GM21381 (cell line): ENCODE measurements around the gene PRRT1.

ENCODE experiments used
- ATAC-seq: cut with Tn5 transposase; IDR thresholded peaks from one replicate; pipeline ENCODE4 v1.9.1; 2021; ENCODE audit warnings: mild to moderate bottlenecking, moderate library complexity; ENCODE audit not compliant: unreplicated experiment

Gene PRRT1

DNA sequence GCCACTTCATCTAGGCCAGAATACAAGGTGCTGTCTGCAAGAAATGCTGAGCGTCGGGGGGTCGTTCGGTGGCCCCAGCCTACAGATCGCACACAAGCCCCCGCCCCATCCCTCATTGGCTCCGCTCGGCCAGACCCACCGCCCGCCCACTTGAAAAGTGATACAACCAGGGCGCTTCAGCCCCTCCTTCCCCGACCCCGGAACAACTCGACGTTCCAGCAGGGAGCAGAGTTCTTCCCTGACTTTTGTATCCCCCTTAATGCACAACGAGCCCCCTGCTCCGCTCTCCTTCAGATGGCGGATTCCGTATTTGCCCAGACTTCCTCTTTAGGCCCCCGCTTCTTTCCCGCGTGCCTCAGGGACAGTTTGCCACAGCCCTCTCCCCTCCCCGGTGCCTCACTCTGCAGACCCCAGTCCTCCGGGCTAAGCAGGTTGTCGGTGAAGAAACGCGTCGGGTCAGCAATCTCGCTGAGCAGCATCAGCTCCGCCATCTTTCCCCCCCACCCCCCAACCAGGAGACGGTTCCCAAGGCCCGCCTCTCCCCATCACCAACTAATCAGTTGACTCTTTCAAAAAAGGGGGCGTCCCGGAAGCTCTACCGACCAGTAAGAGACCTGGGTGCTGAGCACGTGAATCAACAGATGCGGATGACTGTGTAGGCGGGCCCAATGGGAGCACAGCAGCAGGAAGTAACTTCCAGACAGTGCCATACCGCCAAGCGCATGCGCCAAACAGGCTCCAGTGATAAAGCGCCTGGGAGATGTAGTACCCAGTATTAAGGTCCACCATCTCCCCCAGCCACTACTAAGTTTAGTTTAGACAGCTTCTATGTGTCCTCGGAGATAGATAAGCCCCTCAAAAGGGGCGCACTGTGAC is 23.8 kb downstream of the PRRT1 start, which contains the start of gene ATF6B:
Gene ATF6B, minus strand, starts transcription at position 530 of the 876 bp plus-strand sequence. Its CDS starts 39 bp downstream, at position 491.
- ATAC-seq = peak; percentile 85

DNA sequence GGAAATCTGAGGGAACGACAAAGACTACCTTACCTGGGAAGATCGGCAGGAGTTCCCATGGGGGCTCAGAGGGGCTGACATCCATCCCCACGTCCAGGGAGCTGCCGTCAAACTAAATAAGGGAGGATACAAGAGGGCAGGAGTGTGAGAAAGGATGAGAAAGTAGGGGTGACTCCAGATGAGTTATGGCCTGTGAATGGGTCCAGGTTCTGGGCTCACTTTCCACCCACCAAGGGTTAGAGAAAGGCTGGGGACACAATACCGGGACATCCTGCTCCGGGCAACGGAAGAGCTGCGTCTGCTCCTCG is 24.4 kb downstream of the PRRT1 start:
- ATAC-seq = no peak

DNA sequence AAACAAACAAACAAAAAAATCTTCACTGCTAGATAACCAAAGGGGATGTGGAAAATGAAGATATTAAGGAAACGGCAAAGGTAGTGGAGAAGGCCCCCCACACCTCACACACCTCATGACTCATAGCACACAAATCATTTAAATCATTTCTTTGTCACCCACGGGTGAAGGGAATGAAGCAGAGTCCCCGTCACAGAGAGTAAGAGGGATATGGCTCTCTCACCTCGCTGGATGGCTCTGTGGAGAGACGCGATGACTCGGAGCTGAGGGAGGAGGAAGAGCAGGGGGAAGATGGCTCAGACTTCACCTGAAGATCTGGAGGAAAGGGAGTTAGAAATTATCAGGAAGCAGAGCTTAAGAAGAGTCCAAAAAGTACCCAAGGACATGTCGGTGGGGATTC is 24.9 kb downstream of the PRRT1 start:
- ATAC-seq = no peak

DNA sequence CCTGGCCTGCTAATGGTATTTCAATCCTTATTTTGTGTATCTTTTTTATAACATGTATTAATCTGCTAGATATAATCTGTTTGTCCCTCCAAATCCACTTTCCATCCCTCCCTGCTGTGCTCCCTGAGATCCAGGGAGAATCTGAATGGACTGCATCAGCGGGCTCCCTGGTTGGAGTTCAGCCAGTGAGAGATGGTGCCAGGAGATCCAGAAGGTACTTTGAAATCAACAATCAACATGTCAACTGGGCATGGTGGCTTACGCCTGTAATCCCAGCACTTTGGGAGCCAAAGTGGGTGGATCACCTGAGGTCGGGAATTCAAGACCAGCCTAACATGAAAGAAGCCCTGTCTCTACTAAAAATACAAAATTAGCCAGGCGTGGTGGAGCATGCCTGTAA is 28.1 kb downstream of the PRRT1 start:
- no peak for ATAC-seq

DNA sequence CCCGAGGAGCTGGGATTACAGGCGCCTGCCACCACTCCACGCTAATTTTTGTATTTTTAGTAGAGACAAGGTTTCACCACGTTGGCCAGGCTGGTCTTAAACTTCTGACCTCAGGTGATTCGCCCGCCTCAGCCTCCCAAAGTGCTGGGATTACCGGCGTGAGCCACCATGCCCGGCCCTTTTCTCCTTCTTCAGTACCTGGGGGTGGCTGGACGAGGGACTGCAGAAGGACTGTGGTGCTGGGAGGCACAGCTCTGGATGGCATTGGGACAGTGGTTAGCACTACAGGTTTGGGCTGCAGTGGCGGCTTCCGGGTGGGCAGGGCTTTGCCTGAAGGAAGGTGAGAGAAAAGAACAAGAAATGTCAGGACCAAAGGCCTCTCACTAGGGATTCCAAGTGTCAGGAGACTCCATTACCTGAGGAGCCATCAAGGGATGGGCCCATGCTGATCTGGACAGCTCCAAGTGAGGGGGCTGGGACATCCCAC is 31.1 kb downstream of the PRRT1 start:
- no peak for ATAC-seq

DNA sequence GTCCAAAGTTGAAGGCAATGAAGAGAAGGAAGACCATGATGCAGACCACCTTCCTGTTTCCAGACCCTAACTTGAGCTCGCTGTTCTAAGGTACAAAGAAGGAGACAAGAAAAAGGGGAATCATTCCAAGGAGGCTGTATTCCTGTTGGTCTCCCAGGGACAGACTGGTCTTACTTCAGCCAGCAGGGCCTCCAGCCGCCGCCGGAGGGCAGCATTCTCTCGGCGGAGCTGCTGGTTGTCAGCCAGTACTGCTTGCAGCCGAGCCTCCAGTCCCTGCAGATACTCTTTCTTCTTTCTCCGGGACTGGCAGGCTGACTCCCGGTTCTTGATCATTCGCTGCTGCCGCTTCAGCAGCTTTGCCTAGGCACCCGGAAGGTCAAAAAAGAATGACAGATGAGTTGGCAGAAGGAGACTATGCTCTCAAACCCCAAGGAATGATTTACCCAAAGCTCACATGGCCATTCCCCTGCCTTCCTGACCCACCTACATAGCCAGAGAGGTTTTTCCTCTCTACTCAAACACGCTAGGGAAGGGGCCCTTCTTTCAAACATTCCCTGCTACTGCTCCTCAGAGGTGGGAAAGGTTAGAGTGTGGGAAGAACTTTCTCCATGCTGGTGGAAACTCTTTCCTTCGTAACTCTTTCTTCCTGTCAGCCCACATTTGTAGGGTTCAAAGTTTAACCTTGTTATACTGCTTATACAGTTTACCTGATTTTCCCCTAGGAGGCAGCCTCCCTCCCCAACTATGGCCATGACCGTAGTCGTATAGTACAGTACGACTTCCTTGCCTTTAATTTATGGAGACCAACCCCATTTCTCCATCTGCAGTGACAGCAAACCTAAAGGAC is 32.7 kb downstream of the PRRT1 start:
- no peak for ATAC-seq

DNA sequence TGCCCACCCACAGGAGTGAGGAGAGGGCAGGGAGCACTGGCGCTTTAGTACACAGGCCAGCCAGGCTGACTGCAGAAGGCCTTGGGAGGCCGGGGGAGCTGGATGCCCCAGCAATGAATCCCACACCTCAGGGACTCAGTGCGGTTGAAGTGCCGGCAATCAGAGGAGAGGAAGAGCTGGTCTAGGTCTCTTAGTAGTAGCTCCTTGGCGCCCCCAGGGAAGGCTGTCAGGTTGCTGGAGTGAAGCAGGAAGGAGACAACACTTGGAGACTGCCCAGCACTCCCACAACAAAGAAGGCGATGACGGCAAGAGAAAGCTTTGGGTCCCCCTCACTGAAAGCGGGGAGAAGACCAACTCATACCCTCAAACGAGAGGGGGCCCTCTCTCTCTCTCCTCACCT is 34.3 kb downstream of the PRRT1 start:
- no peak for ATAC-seq

DNA sequence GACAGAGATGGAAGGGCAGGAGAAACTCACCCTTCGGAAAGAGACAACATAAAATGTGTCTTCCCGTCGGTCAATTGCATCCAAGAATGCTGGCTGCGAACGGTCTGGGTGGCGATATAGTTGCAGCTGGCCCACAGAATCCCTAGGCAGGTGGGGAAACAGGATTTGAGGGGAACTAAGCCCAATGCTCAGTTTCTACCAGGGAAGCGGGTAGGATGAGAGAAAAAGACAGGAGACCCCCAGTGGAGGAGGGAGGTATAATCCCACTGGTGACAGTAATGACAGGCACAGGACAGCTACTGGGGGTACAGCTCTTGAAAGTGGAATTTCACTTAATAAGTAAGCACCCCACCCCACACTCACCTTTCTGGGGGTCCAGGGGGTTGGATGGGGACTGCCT is 35.1 kb downstream of the PRRT1 start:
- no peak for ATAC-seq

DNA sequence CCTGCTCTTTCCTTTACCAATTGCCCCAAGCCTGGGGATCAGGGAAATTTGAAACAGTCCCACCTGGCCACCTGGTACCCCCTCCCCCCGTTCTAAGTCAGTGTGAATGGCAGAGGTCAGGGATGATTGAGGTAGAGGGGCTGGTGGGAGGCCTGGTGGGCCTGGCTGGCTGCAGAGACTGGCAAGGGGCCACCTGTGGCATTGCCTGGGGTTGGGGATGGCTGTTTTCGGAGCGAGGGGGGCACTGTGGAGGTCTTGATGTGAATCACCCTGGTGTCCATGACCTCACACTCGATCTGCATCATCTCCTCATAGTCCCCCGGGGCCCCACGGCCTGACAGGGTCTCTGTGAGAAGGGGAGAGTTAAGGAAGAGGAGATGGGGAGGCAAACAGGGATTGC is 36.1 kb downstream of the PRRT1 start:
- no peak for ATAC-seq

DNA sequence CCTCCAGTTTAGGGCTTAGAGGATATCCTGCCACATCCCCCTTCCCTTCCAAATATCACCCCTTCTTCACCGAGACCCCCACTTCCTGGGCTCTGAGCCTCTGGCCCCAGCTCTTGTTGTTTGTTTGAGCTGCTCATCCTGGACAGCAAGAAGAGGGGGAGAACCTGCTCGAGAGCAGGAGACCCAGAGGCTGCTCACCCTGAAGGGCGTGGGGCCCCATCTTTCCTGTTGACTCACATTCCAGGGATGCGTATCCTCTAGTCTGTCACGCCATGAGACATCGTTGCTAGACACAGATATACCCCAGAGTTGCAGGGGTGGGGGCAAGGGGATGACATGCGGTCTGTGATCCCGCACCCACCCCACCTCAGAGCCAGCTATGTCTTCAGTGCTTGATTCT is 36.9 kb downstream of the PRRT1 start:
- no peak for ATAC-seq

DNA sequence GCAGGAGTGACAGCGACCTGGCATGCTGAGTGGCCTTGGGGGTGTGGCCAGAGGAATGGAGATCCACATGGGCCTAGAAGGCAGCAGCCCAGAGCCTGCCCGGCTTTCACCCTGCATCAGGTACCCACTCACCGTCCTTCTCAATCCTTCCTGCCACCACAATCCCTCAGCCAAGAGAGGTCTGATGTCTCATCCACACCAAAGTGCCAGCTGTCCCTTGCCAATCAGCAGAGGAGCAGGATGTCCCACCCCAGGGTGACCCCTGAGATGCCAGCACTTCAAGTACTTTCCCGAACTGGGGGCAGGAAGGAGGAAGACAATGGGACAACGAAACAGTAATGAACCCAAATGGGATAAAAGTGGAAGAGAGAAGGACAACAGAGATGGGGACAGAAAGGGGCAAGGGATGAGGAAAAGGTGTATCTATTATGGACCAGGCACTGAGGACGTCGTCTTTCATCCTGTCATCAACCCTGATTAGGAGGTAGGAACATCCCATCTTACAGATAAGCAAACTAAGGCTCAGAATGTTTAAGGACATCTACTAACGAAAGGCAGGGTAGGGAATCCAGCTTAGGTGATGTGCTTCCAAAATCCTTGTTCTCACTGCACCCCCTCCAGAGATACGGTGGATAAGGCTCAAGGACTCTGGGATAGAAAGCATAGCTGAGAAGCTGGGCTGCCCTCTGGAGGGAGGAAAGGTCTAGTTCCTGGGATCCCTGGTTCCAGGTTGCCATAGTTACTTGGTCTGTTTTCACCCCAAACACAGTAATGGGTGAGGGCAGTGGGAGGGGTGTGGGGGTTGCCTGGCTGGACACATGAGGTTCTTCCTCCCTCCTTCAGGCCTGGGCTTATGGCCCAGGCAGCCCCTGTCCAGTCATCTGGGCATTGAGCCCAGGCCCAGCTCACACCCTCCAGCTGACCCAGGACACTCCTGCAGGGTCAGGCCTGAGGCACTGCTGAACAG is 38.1 kb downstream of the PRRT1 start:
- no peak for ATAC-seq

DNA sequence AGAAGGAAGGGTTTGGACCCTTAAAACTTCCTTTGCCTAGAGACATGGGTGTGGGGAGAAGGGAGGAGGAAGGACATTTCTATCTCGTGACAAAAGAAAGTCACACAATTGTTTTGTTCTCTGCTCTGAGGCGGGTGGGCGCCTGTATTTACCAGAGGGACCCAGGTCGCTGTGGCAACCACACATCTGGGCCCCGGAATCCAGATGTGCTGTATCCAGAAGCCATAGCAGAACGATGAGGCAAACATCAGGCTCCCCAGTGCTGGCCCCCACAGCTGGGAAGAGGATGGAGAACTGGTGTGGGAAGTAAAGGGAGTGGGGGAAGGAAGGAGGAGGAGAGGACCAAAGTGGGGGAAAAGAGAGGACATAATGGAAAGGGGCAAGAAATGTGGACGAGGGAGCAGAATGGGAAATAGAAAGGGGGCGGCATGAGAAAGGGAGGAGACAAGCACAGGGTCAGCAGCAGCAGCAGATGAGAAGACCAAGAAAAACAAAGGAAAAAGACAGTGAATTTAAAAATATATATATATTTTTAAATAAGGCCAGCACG is 39.2 kb downstream of the PRRT1 start:
- no peak for ATAC-seq

DNA sequence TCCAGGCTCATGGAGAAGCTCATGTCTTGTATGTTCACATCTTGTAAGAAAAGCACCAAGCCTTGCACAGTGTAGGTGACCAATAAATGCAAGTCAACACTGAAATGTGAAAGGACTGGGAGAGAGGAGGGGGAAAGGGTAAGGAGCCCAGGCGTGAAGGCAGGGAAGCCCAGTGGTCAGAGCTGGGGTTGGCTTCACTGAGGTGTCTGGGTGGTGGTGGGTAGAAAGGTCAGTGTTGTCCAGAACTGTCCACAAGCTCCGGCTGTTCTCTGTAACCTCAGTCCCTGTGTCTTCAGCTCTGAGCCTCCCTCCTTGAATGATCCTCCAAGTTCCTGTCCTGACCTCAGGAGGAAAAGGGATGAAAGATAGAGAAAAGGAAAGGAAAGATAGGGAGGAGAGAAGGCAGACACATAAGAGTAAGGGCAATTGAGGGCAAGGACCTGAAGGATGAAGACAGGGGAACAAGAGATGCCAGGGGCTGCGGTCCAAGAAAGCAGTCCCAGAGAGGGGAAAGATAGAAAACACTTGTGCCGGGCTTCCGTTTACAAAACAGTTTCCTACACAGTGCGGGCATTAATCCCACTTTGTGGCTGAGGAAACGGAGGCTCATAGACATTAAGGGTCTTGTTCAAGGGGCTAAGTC is 40.2 kb downstream of the PRRT1 start:
- no peak for ATAC-seq

DNA sequence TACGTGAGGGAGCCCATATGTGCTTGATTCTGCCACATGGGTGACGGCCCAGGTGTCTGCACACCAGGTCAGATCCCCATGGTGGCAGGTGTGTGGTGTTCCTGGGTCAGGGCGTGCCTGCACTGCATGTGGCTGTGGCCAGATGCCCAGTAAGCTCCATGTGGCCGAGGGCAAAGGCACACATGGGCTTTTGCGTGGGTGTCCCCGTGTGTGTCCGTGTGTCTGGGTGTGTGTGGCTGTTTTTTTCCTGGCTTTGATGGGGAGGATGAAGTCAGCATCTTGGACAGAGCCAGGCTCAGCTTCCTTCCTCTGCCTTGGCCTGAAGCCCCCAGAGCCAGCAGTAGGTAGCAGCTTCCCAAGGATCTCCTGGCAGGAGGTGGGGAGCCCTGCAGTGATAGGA is 41.1 kb downstream of the PRRT1 start:
- no peak for ATAC-seq

DNA sequence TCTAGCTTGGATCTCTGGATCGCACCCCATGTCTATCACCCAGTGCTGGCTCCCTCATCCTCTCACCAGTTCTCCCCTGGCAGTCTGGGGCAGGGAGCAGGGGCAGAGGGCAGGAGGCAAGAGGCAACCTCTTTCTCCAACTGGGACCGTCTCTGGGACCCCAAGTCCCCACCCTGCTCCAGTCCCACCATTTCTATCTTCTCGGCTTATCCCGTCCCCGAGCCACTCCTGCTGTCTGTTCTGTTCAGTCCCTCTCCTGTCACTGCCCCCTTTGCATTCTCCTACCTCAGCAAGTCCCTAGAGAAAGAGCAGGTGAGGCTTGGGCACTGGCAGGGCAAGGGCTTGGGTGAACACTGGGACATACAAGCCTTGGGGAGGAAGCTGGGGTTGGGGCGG is 42.0 kb downstream of the PRRT1 start:
- no peak for ATAC-seq

DNA sequence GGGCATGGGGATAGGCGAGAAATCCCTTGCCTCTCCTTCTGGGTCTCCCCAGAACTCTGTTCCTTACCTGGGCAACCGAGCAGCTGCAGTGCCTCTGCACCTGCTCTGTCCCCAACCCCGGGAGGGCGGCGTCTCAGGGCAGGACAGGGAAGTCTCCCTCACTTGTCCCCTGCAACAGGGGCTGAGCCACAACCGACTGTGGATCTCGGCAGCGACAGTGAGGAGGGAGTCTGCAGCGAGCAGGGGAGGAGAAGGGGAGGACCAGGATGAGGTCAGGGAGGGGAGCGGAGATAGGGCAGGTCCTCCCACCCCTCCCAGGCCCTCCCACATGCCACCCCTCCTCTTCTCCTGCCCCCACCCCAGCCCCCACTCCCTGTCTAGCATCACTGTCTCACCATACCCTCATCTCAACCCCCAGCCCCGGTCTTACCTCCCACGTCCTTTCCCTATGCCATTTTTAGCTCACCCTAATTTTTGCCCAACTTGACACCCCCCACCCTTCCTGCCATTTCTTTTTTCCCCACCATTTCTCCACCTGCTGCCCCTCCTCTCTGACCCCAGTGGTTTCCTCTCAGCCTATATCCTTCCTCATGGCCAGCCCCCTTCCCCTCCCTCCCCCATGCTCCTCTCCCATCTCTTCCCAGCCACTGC is 42.5 kb downstream of the PRRT1 start, which contains the start of gene TNXB:
Gene TNXB, minus strand, starts transcription at position 225 of the 651 bp plus-strand sequence. CDS start 11,140 bp downstream, outside the sequence.
- no peak for ATAC-seq

DNA sequence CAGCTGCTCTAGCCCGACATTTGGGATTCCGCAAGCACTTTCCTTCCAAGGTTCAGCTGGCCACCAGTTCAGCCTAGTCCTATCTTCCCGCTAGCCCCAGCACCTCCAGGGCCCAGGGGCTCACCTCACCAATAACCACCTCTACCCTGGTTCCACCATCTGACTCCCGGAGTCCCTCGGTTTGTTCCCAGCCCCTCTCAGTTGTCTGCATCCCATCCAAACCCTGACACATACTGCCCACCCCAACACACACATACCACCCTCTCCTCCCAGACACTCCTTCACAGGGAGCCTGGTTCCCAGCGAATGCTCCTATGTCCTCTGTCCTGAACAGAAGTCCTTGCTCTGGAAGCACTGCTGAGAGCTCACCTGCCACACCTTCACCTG is 43.0 kb downstream of the PRRT1 start:
- no peak for ATAC-seq

DNA sequence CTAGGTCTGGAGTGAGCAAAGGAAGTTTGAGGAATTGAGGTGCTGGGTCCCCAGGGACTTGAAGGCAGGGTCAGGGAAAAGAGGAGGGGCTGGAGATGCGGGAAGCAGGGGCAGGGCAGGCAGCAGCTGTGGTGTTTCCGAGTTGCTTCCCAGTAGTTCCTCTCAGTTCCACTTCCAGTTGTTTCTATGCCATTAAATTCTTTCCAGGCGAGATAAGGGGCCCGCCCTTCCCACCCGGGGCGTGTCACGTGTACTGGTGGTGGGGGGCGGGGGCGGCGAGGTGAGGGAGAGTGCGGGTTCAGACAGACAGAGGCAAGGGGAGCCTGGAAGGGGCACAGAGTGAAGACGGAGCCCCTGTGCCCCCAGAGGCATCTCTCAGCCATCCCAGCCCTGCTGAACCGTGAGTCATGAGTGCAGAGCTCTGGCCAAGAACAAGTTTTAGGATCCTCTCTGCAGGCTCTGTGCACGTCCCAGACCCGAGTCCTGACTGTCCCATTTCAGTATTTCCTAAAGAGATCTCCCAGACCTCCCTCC is 43.6 kb downstream of the PRRT1 start:
- ATAC-seq = no peak

DNA sequence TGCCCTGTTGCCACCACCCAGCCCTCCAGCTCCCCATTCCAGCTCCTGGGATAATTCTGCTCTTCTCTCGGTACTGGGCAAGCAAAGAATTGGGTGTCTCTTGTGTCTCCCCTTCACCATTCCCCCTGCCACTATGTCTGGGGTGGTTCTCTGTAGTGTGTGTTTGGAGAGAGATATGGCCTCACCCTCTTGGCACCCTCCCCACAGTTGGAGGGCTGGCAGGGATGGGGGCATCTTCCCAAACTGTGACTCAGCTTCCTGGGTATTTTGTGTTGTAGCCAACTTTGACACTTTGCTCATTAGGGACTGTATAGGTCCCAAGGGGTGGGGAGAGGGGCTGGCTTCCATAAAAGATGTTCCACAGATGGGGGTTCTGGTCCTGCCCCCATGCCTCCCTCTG is 44.3 kb downstream of the PRRT1 start:
- ATAC-seq = no peak
